Stimulated activated CD8-positive, alpha-beta memory T cell treated with anti-CD3 and anti-CD28 coated beads, Interleukin-7, amount 100 ng/mL, for 24 hours (primary cell): ENCODE measurements around the gene PSMC5.

ENCODE experiments used
- DNase-seq: peaks from one replicate; pipeline ENCODE4 v3.0.0-alpha.2; 2020; ENCODE audit warnings: low read depth

The PSMC5 gene

DNA sequence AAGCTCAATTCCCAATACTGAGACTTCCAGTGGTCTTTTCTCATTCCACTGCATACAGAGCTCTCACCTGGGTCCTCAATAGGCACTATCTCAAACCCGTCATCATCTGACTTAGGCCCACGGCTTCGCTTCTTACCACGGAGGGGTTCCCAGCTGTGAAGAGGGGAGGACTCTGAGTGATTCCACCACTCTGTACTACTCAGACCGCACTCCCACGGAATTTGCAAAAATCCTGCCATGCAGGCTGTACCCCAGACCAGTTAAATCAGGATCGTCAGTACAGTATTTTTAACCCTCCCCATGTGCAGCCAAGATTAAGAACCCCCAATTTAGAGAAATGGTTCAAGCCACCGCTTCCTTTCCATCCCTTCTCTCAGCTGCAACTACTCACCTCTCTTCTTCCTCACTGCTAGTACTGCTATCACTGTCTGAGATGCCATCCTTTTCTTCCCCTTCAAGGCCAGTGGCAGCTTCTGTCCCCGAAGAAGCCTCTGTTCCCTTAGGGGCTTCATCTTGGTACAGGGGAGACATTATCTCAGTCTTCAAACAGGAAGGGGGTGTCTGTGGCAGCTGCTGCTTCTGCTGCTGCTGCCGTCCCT is 6.2 kb upstream of the PSMC5 start:
- no peak for DNase-seq

DNA sequence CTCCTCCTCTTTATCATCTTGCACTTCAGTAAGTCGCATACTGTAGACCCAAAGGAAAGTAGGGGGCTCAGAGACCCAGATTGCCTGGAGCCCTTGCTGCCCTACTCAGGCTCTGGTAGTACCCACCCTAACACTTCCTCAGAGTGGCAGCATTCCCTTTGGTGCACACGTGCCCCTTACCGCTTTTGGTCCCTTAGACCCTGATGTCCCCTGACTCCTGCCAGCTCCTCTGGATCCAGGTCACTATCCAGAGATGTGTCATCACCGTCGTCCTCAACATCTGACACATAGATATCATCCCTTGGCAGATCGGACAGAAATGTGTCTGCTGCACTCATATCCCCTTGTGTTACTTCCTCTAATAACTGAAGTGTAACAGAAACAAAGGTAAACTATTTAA is 5.4 kb upstream of the PSMC5 start:
- no peak for DNase-seq

DNA sequence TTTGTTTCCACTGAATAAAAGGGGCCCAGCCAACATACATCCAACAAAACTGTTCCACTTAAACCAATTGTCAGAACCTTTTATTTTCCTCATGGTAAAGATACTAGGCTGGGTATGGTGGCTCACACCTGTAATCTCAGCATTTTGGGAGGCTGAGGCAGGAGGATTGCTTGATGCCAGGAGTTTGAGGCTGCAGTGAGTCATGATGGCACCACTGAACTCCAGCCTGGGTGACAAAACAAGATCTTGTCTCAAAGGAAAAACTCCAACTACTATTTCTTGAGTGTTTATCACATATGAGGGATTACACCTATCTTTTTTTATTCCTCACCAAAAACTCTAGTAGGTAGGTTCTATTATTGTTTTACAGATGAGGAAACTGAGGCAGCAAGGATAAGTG is 4.7 kb upstream of the PSMC5 start:
- DNase-seq: no peak

DNA sequence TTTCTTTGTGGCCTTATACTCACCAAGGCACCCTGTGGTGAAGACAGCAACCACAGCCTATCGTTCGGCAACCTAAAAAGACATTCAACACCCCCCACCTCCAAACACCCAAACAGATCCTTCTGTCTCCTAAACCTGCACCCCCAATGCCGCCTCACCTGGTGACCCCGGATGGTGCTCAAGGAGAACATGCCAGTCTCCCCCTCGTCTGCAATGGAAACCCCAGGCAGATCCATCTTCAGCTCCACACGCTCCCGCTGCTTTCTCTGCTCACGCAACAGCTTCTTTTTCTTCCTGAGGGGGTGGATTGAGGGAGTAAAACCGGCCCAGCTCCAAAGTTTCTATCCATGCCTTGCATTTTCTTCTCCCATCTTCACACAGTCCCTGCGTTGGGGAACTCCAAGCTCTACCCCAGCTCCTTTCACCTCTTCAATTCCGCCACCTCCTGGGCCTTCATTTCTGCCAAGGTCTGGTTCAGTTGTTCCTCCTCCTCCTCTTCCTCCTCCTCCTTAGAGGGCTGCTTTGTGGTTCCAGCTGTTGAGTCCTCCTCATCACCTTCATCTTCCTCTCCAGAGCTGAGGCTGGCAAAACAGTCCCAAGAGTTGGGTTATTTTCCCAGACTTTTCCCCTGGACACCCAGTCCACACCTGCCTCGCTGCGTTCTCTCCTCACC is 3.4 kb upstream of the PSMC5 start:
- no peak for DNase-seq

DNA sequence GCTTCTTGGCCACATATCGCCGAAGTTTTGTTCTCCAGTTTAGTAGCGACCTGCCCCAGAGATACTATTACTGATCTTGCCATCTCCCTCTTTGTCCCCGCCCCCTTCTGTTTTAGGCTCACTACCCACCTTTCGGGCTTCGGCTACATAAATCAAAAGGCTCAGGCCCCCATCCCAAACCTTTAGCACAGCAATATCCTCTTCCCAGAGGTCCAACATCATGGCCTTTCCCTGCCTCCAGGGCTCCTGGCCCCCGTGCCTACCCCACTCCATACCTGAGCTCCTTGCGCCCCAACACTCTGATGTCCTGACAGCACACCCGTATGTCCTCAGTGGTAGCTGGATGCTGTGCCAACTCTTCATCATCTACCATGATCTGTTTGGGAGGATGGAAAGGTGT is 2.9 kb upstream of the PSMC5 start:
- DNase-seq: no peak

DNA sequence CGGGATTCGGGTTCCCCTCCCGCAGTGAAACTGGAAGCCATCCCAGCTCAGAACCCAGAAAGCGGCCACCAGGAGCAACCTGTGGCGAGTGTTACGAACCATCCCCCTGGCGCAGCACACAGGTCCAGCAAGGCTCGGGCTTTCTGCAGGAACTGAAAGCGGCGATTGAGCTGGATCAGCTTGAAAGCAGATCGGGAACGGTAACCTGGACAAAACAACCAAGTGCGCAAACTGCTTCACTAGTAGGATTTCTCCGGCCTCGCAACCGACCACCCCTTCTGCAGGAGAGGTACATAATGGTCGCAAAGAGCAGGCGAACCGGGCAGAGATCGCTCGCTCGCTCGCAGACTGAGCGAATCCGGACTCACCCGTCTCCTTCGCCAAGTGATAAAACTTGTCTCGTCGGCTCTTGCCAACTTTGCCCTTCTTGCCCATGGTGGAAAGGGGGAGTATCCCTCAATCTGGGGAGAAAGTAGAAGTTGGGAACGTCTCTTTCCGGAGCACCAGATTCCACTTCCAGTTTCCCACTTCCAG is 696 bp upstream of the PSMC5 start:
- no peak for DNase-seq

DNA sequence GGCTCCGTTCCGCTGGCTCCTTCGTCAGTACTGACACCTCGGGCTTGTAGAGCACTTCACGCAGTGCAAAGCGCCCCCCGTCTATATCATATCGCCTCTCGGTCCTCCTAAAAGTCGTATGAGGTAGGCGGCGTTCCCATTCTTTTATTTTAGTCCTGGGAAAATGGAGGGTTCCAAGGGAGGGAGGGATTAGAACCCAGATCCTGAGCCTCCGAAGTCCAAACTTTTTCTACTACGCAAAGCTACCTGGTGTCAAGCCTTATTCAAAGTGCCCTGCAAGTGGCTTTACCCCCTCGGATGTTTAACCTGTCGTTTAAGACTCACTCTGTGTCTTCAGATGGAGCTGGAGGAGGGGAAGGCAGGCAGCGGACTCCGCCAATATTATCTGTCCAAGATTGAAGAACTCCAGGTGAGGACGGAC is 580 bp downstream of the PSMC5 start:
- no peak for DNase-seq

DNA sequence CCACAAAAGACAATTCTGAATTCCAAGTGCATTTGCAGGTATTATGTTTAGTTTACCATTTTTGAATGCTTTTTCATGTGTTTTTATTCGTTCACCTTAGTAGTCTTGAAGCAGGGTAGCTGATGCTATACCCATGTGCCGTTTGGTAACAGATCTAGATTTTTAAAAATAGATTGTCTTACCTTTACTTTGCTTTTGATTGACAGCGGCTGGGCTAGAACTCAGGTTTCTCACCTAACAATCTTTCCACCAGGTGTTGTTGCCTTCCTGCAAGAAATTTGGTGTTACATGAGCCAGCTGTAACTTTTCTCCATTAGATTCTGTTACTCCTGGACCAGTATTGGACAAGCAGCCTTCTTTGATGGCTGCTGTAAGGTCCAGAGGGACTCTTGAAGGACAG is 1.7 kb downstream of the PSMC5 start:
- no peak for DNase-seq

DNA sequence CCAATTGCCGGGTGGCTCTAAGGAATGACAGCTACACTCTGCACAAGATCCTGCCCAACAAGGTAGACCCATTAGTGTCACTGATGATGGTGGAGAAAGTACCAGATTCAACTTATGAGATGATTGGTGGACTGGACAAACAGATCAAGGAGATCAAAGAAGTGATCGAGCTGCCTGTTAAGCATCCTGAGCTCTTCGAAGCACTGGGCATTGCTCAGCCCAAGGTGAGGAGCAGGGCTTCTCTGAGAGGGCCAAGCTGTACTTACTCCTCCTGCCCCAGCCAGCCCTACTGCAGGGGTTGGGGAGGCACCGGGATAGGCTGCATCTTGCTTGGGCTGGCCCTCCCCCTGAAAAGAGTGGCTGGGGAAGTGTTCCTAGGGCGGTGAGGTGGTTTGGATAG is 3.0 kb downstream of the PSMC5 start:
- no peak for DNase-seq

DNA sequence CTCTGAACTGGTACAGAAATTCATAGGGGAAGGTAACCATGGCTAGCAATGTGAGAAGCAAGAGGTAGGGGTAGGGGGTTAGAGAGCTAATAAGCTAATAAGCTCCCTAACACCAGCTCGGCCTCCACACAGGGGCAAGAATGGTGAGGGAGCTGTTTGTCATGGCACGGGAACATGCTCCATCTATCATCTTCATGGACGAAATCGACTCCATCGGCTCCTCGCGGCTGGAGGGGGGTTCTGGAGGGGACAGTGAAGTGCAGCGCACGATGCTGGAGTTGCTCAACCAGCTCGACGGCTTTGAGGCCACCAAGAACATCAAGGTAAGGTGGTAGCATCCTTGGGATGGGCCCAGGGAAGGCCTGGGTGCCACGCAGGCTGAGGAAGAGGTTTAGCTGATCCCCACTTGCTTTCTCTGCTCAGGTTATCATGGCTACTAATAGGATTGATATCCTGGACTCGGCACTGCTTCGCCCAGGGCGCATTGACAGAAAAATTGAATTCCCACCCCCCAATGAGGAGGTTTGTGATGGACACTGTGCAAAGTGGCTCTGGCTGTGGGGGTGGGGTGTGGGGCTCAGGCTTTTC is 3.8 kb downstream of the PSMC5 start:
- DNase-seq: no peak

DNA sequence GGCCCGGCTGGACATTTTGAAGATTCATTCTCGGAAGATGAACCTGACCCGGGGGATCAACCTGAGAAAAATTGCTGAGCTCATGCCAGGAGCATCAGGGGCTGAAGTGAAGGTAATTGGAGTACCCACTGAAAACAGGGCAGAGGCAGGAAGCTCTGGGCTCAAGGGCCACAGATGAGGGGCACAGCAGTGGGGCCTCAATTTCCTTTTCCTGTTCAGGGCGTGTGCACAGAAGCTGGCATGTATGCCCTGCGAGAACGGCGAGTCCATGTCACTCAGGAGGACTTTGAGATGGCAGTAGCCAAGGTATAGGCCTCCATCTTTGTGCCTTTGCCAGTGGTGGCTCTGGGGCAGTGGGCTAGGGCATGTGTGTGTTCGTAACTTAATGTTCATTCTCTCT is 4.3 kb downstream of the PSMC5 start:
- DNase-seq: no peak

DNA sequence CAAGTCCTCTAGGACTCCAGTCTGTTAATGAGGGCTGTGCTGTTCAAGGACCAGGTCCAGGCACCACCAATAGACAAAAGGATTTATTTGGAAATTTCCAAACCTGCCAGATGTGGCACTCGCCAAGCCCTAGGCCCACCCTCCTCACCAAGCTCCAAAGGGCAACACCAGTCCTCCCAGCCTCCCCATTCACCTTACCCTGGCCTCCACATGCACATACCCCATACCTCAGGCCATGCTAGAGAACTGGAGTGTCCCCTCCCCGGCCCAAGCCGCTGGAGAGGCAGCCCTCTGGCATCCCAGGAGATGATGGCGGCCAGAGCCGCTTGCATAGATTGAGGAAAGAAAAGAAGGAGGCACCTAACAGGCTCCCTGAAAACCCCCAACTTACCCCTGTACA is 4.8 kb downstream of the PSMC5 start:
- no peak for DNase-seq

DNA sequence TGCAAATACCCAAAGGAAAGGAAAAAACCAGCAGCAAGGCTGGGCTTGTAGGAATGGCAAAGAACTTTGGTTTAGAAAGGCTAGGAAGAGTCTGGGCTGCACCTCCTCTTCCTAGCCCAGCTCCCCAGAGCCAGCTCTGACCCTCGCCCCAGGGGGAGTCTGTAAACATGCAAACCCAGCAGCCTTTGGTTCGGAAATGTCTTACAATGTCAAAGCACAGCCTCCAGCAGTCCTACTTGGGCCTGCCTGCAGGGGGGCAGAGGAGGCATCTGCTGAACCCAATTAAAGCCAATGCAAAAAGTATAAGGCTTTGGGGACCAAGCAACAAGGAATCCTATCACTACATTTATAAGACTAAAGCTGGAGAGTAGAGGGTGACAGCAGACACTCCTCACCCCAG is 5.2 kb downstream of the PSMC5 start:
- no peak for DNase-seq

DNA sequence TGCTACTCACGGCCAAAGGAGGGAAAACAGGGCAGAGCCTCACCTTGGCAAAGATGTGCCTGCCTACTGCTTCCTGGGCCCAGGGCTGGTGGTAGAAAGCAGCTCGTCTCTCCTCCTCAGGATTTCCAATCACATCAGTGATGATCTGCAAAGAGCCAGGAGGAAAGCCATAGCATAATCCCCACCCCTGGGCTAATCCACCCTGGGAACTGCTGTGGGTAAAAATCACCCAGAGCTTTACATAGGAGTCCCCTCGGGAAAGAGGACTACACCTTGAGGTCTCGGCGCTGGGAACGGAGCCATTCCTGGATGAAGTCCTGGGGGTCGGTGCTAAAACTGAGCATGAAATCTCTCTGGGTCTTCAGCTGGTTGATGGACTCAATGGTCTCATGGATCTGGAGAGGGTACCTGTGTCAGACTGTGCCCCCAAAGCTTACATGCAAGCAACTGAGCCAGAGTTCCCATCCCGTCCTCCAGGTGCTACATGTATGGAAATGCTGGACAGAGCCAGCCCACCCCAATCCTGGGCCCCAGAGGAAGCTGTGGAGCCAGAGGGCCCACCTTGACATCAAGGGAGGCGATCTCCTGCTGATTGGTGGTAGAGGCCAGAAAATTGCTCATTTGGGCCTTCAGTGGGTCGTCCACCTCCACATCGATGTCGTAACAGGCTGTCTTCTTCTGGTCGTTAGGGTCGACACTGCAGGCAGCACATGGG is 6.0 kb downstream of the PSMC5 start:
- DNase-seq: no peak

DNA sequence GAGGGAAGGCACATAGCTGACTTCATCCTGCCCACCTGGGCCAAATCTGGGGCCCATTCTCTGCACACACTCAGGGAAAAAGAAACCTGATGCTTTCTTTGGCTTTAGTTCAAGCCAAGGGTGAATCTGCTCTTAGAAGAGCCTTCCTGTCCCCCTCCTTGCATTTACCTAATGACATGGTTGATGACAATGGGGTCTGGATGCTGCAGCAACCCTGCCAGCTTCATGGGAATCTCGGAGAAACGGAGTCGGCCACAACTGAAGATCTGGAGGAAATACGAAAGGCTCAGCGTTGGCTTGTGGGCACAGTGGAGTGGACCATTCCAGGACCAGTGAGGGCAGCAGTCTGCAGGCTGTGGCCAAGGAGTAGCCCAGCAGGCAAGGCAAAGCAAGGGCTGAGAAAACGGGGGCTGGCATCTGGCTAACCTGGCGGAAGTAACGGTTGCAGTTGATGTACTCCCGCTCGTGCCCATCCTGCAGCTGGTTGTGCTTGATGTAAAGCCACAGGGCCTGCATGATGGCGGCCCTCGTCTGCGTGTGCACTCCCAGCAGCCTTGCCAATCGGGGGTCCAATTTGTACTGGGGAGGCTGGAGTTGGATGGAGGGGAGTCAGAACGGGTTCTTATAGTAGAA is 6.6 kb downstream of the PSMC5 start:
- no peak for DNase-seq

DNA sequence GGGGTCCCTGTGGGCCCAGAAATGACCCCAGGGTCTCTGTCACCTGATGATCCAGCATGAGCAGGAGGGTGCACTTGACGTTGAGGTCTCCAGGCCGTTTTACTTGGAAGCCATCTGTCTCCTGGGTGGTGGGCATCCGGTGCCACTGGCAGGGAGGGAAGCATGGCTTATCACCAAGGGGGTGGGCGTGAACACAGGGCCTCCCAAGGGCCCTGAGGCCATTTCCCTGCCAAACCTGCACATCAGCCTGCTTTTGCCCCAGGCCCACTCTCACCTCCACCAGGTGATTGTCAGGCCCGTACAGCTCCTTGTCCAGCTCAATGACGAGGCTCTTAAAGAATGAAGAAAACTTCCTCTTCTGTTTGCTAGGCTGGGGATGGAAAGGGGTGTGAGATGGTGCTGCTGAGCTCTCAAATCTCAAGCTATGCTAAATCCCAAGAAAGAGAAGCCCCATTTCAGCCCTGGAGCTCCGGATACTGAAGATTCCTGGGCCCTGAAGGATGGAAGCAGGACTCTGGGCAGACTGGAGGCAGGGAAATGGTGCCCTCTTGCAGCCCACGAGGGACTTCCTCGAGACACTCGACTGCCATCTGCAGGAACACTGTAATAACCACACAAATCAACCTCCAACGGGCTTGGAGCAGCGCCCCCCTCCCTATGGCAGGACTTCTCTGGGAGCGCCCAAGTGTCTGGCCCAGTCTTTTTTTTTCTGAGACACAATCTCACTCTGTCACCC is 7.4 kb downstream of the PSMC5 start:
- DNase-seq: no peak

DNA sequence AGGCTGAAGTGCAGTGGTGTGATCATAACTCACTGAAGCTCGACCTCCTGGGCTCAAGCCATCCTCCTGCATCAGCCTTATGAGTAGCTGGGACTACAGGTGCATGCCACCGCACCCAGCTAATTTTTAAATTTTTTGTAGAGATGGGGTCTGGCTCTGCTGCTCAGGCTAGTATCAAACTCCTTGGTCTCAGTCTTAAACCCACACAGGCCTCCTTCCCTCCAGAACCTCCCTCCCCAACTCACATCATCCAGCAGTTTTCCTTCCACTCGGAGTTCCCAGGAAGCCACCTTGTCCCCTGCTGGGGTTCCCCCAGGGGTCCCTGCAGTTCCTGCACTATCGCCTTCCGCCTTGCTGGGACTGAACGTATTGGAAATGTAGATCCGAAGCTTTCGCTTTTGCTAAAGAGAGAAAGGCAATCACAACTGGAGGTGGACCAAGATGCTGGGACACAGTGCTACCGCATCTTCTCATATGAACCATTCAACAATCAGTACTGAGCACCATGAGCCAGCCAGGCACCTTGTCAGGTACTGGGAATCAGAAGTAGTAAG is 8.0 kb downstream of the PSMC5 start:
- DNase-seq: no peak

DNA sequence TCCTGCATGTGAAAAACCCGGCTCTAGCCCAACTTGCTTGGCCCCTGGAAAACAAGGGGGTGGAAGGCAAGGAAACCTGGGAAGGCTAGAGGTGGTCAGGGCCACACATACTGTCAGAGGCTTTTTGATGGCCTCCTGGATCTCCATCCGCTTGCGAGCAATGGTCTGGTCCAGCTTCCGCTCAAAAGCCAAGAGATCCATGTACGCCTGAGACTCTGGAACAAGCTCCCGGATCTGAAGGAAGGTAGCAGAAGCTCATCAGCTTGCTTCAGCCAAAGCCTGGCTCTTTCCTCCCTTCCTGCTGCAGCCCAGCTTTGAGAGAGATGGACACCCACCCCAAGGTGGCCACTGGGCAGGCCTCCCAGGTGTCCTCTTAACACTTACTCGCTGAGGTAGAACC is 9.6 kb downstream of the PSMC5 start:
- no peak for DNase-seq

DNA sequence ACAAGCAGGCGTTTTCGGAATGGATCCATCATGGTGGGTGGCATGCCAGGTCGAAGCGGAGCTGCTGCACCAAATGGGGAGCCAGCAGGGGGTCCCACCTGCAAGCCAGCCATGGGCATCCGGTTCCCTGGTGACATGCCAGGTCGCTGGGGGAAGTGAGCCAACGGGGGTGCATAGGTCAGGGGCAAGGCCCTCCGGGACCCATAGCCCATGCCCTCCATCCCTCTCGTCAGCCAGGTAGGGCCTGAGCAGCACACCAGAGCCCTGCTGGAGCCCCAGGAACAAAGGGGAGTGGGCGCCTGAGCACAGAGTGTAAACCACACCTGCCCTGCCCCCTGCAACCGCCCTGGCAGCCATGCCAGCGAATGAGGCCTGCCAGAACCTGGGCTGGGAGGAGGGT is 10.2 kb downstream of the PSMC5 start:
- no peak for DNase-seq

DNA sequence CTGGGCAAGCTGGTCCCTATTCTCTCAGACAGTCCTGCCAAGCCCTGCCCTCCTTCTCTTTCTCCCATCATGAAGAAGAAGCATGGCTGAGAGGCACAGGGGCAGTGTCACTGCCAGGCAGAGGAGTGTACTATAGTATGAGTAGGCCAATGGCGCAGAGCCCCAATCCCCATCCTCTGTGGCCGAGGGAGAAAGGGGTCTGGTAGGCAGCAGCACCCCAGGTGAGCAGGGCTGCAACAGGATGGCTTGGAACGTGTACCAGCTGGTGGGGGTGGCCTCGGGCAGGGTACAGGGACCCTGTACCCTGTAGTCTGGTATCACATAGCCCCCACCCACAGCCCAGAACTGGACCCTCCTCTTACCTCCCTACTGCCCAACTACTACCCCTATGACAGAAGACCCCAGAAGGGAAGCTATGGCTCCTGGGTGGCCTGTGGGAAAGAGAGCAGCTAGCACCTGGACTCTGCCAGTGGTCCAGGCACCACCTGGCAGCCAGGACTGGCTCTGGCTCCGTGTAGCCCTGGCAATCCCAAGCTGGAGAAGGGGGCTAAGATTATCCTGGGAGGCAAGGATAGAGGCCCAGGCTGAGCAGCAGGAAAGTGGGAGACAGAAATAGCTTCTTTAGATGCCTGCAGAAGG is 10.8 kb downstream of the PSMC5 start:
- no peak for DNase-seq

DNA sequence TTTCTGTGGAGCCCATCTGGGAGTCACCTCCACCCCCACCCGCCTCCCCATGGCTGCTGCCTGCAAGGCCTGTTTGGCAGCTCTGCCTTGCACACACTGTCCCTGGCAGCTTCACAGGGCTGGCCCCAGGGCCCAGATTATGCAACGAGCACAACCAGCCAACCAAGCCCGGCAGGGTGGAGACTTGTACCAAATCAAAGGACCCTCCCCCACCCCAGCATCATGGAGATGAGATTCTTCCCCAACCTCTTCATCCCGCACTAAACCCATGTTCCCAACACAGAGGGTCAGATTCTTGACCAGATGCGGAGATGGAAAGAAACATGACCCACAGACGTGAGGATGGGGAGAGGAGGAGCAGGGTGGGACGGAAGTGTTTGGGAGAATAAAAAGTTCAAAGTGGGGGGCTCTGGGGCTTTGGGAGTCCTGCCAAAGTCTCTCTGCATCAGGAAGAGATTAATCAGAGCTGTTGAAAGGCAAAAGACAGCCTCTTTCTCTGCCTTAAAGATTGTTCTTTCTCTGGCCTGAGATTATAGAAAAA is 11.5 kb downstream of the PSMC5 start:
- DNase-seq: no peak
